ENCODE data around the gene RAB34. TPM values are rescaled to one million over a fixed set of nuclear protein-coding genes. Genes with fewer than 3 reads are reported as not detected.

Gene RAB34
- total and polyA plus RNA-seq, 7 experiments from 2014 or later, result 11.0 to 50.2 (median 16.4) TPM

GRCh38 chr17:28759256-28759865, 41.7 kb upstream of the RAB34 start:
- no peak for ATAC-seq
- DNase-seq, result no peak
- Mint-ChIP-seq H3K4me3 (no peak overlapping the region), H3K4me1 (peaks cover 4 to 16% (median 9%) of the 10 kb centered on the region in 7 donors), H3K27ac (peak overlapping the region in 1 of 9 donors; percentile 30), H3K36me3 (peaks cover 0 to 39% (median 9%) of the 10 kb centered on the region in 5 donors), H3K27me3 (no peaks in the 10 kb centered on the region), H3K9me3 (no peaks in the 10 kb centered on the region)
- Histone ChIP-seq H3K27ac (ENCODE audit: low read depth, low read length) (no peak overlapping the region), H3K36me3 (ENCODE audit: control insufficient read depth in 2 of 3, insufficient read depth in 3 of 3, low read length in 3 of 3) (peaks cover 0 to 55% (median 27%) of the 10 kb centered on the region in 3 experiments), H3K4me1 (ENCODE audit: control insufficient read depth in 2 of 2, insufficient read depth in 2 of 2, low read length in 2 of 2) (no peaks in the 10 kb centered on the region), H3K9me3 (ENCODE audit: control insufficient read depth in 2 of 3, low read length in 3 of 3) (no peaks in the 10 kb centered on the region), H3K27me3 (ENCODE audit: control insufficient read depth in 2 of 2, insufficient read depth in 2 of 2, low read length in 2 of 2) (no peaks in the 10 kb centered on the region), H3K4me3 (ENCODE audit: low read length) (no peak overlapping the region)
- intact Hi-C loops (cut with micrococcal nuclease), result no loop called here
- CTCF ChIA-PET, result no interaction called here
- POLR2A ChIA-PET, result no interaction called here

- no peak overlapping the region for H3K4me3 ChIP-seq (ENCODE audit: low read length)
- DNase-seq (no peak), ATAC-seq (no peak)
- Mint-ChIP-seq H3K4me3 (no peak overlapping the region), H3K4me1 (peaks cover 0 to 13% (median 5%) of the 10 kb centered on the region in 7 donors), H3K36me3 (peaks cover 0 to 35% (median 9%) of the 10 kb centered on the region in 5 donors), H3K27me3 (no peaks in the 10 kb centered on the region), H3K27ac (peak overlapping the region in 1 of 9 donors; percentile 30), H3K9me3 (no peaks in the 10 kb centered on the region)
- H3K36me3 ChIP-seq (ENCODE audit: control insufficient read depth in 2 of 3, insufficient read depth in 3 of 3, low read length in 3 of 3), result peaks cover 0 to 55% (median 27%) of the 10 kb centered on the region in 3 experiments
- no peaks in the 10 kb centered on the region for H3K4me1 ChIP-seq (ENCODE audit: control insufficient read depth in 2 of 2, insufficient read depth in 2 of 2, low read length in 2 of 2)
- intact Hi-C loops (cut with micrococcal nuclease), result no loop called here
- H3K27ac ChIP-seq (ENCODE audit: low read depth, low read length), result no peak overlapping the region
- no peaks in the 10 kb centered on the region for H3K9me3 ChIP-seq (ENCODE audit: control insufficient read depth in 2 of 3, low read length in 3 of 3)
- no peaks in the 10 kb centered on the region for H3K27me3 ChIP-seq (ENCODE audit: control insufficient read depth in 2 of 2, insufficient read depth in 2 of 2, low read length in 2 of 2)
- ChIA-PET POLR2A (no interaction called here), CTCF (interaction anchor here (2.1 kb wide), 1 partner anchor 32 kb away, joined by 7 read pairs; the partner anchor contains the start of gene TLCD1)
Observed at GRCh38 chr17:28758411-28759121, 40.9 kb upstream of the RAB34 start.

- H3K4me1 Mint-ChIP-seq, result peaks cover 0 to 14% (median 4%) of the 10 kb centered on the region in 7 donors
- ATAC-seq (no peak), DNase-seq (no peak)
- peaks cover 0 to 27% (median 9%) of the 10 kb centered on the region in 5 donors for H3K36me3 Mint-ChIP-seq
- H3K4me3 ChIP-seq (ENCODE audit: low read length), result no peak overlapping the region
- H3K4me1 ChIP-seq (ENCODE audit: control insufficient read depth in 2 of 2, insufficient read depth in 2 of 2, low read length in 2 of 2), result no peaks in the 10 kb centered on the region
- ChIA-PET CTCF (interaction anchor here (0.7 to 2.1 kb wide), 2 partner anchors 29 to 123 kb away, joined by 3 to 7 read pairs; partner anchors contain the start of gene TLCD1), POLR2A (interaction anchor here (0.5 to 1.6 kb wide), 2 partner anchors 29 to 45 kb away, joined by 3 to 7 read pairs; no protein-coding TSS in a partner anchor)
- no peaks in the 10 kb centered on the region for H3K9me3 ChIP-seq (ENCODE audit: control insufficient read depth in 2 of 3, low read length in 3 of 3)
- H3K27ac ChIP-seq (ENCODE audit: low read depth, low read length), result no peak overlapping the region
- H3K27me3 ChIP-seq (ENCODE audit: control insufficient read depth in 2 of 2, insufficient read depth in 2 of 2, low read length in 2 of 2), result no peaks in the 10 kb centered on the region
- H3K27me3 Mint-ChIP-seq, result no peaks in the 10 kb centered on the region
- intact Hi-C loops (cut with micrococcal nuclease), result no loop called here
- H3K36me3 ChIP-seq (ENCODE audit: control insufficient read depth in 2 of 3, insufficient read depth in 3 of 3, low read length in 3 of 3), result peaks cover 0 to 41% (median 21%) of the 10 kb centered on the region in 3 experiments
- H3K4me3 Mint-ChIP-seq, result no peak overlapping the region
- H3K9me3 Mint-ChIP-seq, result no peaks in the 10 kb centered on the region
- peak overlapping the region in 6 of 9 donors; percentile 26 to 79 (median 50) for H3K27ac Mint-ChIP-seq
Observed at GRCh38 chr17:28756049-28756804, 38.6 kb upstream of the RAB34 start.

GRCh38 chr17:28755486-28755885, 37.8 kb upstream of the RAB34 start:
- no peaks in the 10 kb centered on the region for H3K27me3 ChIP-seq (ENCODE audit: control insufficient read depth in 2 of 2, insufficient read depth in 2 of 2, low read length in 2 of 2)
- ChIA-PET CTCF (interaction anchor here (14.7 kb wide), 1 partner anchor 31 kb away, joined by 331 read pairs; the partner anchor contains the start of genes NEK8, RPL23A and TLCD1), POLR2A (no interaction called here)
- Mint-ChIP-seq H3K9me3 (no peaks in the 10 kb centered on the region), H3K27ac (peak overlapping the region in 3 of 9 donors; percentile 32 to 79 (median 59)), H3K27me3 (no peaks in the 10 kb centered on the region), H3K36me3 (peaks cover 0 to 27% (median 9%) of the 10 kb centered on the region in 5 donors), H3K4me1 (peaks cover 0 to 13% (median 4%) of the 10 kb centered on the region in 7 donors), H3K4me3 (no peak overlapping the region)
- H3K4me3 ChIP-seq (ENCODE audit: low read length), result no peak overlapping the region
- DNase-seq, result no peak
- intact Hi-C loops (cut with micrococcal nuclease), result no loop called here
- no peak overlapping the region for H3K27ac ChIP-seq (ENCODE audit: low read depth, low read length)
- H3K36me3 ChIP-seq (ENCODE audit: control insufficient read depth in 2 of 3, insufficient read depth in 3 of 3, low read length in 3 of 3), result peaks cover 0 to 34% (median 17%) of the 10 kb centered on the region in 3 experiments
- H3K9me3 ChIP-seq (ENCODE audit: control insufficient read depth in 2 of 3, low read length in 3 of 3), result no peaks in the 10 kb centered on the region
- H3K4me1 ChIP-seq (ENCODE audit: control insufficient read depth in 2 of 2, insufficient read depth in 2 of 2, low read length in 2 of 2), result no peaks in the 10 kb centered on the region
- no peak for ATAC-seq

DNA sequence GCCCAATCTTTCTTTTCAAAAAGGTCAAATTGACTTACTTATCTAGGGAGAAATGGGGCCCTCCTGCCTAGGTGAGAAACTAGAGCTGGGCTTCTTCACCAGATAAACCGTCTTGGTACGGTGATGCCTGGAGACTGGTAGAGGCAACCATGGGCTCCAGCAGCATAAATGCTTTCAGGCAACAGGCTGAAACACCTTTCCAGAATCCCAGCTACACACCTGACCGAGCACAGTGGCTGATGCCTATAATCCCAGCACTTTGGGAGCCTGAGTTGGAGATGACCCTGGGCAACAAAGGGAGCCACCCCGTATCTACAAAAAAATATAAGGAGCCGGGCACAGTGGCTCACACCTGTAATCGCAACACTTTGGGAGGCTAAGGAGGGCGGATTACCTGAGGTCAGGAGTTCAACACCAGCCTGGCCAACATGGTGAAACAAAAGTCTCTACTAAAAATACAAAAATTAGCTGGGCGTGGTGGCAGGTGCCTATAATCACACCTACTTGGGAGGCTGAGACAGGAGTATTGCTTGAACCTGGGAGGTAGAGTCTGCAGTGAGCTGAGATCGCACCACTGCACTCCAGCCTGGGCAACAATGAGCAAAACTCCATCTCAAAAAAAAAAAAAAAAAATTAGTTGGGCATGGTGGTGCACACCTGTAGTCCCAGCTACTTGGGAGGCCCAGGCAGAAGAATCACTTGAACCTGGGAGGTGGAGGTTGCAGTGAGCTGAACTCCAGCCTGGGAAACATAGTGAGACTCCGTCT, 34.1 kb upstream of the RAB34 start:
- H3K36me3 ChIP-seq (ENCODE audit: control insufficient read depth in 2 of 3, insufficient read depth in 3 of 3, low read length in 3 of 3), result peaks cover 0 to 25% (median 0%) of the 10 kb centered on the region in 3 experiments
- intact Hi-C loops (cut with micrococcal nuclease), result loop anchor here in 1 of 2 donors (5.0 kb wide), 1 partner anchor 34 kb away; the partner anchor contains the start of genes RAB34 and RPL23A

More for the DNA sequence above, 34.1 kb upstream of the RAB34 start:
- ChIA-PET CTCF (interaction anchor here (0.6 to 14.7 kb wide), 5 partner anchors 9 to 240 kb away, joined by 3 to 331 read pairs (median 4); partner anchors contain the start of genes NEK8, RPL23A and TLCD1), POLR2A (interaction anchor here (0.5 to 16.9 kb wide), 5 partner anchors 23 to 379 kb away, joined by 3 to 269 read pairs (median 3); partner anchors contain the start of genes NEK8, RPL23A and TLCD1)
- no peak for DNase-seq
- Histone ChIP-seq H3K4me3 (ENCODE audit: low read length) (no peak overlapping the region), H3K4me1 (ENCODE audit: control insufficient read depth in 2 of 2, insufficient read depth in 2 of 2, low read length in 2 of 2) (peaks cover 0 to 4% of the 10 kb centered on the region in 2 donors), H3K9me3 (ENCODE audit: control insufficient read depth in 2 of 3, low read length in 3 of 3) (no peaks in the 10 kb centered on the region), H3K27me3 (ENCODE audit: control insufficient read depth in 2 of 2, insufficient read depth in 2 of 2, low read length in 2 of 2) (no peaks in the 10 kb centered on the region), H3K27ac (ENCODE audit: low read depth, low read length) (no peak overlapping the region)
- no peak overlapping the region for H3K27ac Mint-ChIP-seq
- peaks cover 0 to 10% (median 0%) of the 10 kb centered on the region in 5 donors for H3K36me3 Mint-ChIP-seq
- H3K27me3 Mint-ChIP-seq, result no peaks in the 10 kb centered on the region
- no peaks in the 10 kb centered on the region for H3K9me3 Mint-ChIP-seq
- peaks cover 0 to 16% (median 9%) of the 10 kb centered on the region in 7 donors for H3K4me1 Mint-ChIP-seq
- ATAC-seq, result no peak
- H3K4me3 Mint-ChIP-seq, result no peak overlapping the region
